ENCODE results near the gene CAST.
A peak's percentile ranks its signal among the peaks of the same experiment; 100 is the strongest.
"Not testable (repeated sequence)": the region's sequence is repeated elsewhere in the genome, so short reads cannot be mapped to it uniquely, and the experiment has no call there.

Gene CAST

GRCh38 chr5:96712100-96712746, 50.0 kb downstream of the CAST start:
- DNase-seq (ENCODE audit: low read depth), result no peak

- DNase-seq (ENCODE audit: low read depth), result no peak
Observed at GRCh38 chr5:96714450-96714849, 52.3 kb downstream of the CAST start.

- peak; percentile 87 for DNase-seq (ENCODE audit: low read depth)
Observed at GRCh38 chr5:96714951-96715451, 52.8 kb downstream of the CAST start.

- DNase-seq (ENCODE audit: low read depth), result no peak
Observed at GRCh38 chr5:96716007-96716406, 53.8 kb downstream of the CAST start.

- DNase-seq (ENCODE audit: low read depth), result no peak
Observed at GRCh38 chr5:96716716-96717115, 54.5 kb downstream of the CAST start.

GRCh38 chr5:96717874-96718273, 55.7 kb downstream of the CAST start:
- DNase-seq (ENCODE audit: low read depth), result no peak

- no peak for DNase-seq (ENCODE audit: low read depth)
Observed at GRCh38 chr5:96718635-96719077, 56.5 kb downstream of the CAST start.

GRCh38 chr5:96720408-96720807, 58.2 kb downstream of the CAST start:
- no peak for DNase-seq (ENCODE audit: low read depth)

GRCh38 chr5:96721351-96721977, 59.3 kb downstream of the CAST start:
- no peak for DNase-seq (ENCODE audit: low read depth)

GRCh38 chr5:96725257-96725656, 63.1 kb downstream of the CAST start:
- no peak for DNase-seq (ENCODE audit: low read depth)

GRCh38 chr5:96726802-96727201, 64.6 kb downstream of the CAST start:
- DNase-seq (ENCODE audit: low read depth), result no peak

GRCh38 chr5:96729156-96729555, 67.0 kb downstream of the CAST start:
- no peak for DNase-seq (ENCODE audit: low read depth)

- DNase-seq (ENCODE audit: low read depth), result no peak
Observed at GRCh38 chr5:96730586-96730985, 68.4 kb downstream of the CAST start.

- DNase-seq (ENCODE audit: low read depth), result no peak
Observed at GRCh38 chr5:96733771-96734500, 71.8 kb downstream of the CAST start.

GRCh38 chr5:96734871-96735325, 72.7 kb downstream of the CAST start:
- no peak for DNase-seq (ENCODE audit: low read depth)

- DNase-seq (ENCODE audit: low read depth), result no peak
Observed at GRCh38 chr5:96736937-96737336, 74.8 kb downstream of the CAST start.

GRCh38 chr5:96741106-96741505, 78.9 kb downstream of the CAST start:
- no peak for DNase-seq (ENCODE audit: low read depth)

GRCh38 chr5:96741891-96742309, 79.7 kb downstream of the CAST start:
- DNase-seq (ENCODE audit: low read depth), result no peak

- no peak for DNase-seq (ENCODE audit: low read depth)
Observed at GRCh38 chr5:96742538-96742937, 80.4 kb downstream of the CAST start.

GRCh38 chr5:96743065-96743768, 81.0 kb downstream of the CAST start:
- no peak for DNase-seq (ENCODE audit: low read depth)

GRCh38 chr5:96743805-96744204, 81.6 kb downstream of the CAST start:
- DNase-seq (ENCODE audit: low read depth), result no peak

- DNase-seq (ENCODE audit: low read depth), result not testable (repeated sequence)
Observed at GRCh38 chr5:96744218-96744617, 82.0 kb downstream of the CAST start.

Measured in stromal cell of bone marrow (primary cell).